OCI-LY7 (cell line): ENCODE measurements around the gene VRK3. TPM values are rescaled to one million over a fixed set of nuclear protein-coding genes. Genes with fewer than 3 reads are reported as not detected.

Source experiments
- BruUV-seq: library from RNA; stranded (reverse); fragments of 400-500 nt; replicated peaks from 2 replicates; lab custom pipeline; 2021; lab: Mats Ljungman, UMichigan
- CTCF ChIA-PET: fragments of 300-600 bp; sonication (Branson Sonifier 250); formaldehyde crosslinking; loops from one replicate; lab custom pipeline; 2022; ENCODE audit warnings: antibody characterized with exemption; ENCODE audit not compliant: unreplicated experiment; lab: Charles Lee
- POLR2A ChIA-PET: fragments of 300-600 bp; sonication (Branson Sonifier 250); formaldehyde crosslinking; loops from one replicate; lab custom pipeline; 2022; ENCODE audit warnings: antibody characterized with exemption; lab: Charles Lee
- DNase-seq: peaks from one replicate; pipeline ENCODE4 v3.0.0-alpha.2; 2015; ENCODE audit warnings: low spot score
- H2AFZ ChIP-seq: fragments of 200-600 bp; sonication (generic), shearing (Covaris generic); 2 replicates; pipeline ENCODE4 v1.6.1; 2014; ENCODE audit warnings: mild to moderate bottlenecking, antibody characterized with exemption, low read length, moderate library complexity
- H3K27ac ChIP-seq: fragments of 200-600 bp; sonication (generic); 2 replicates; pipeline ENCODE4 v1.5.1; 2014; ENCODE audit warnings: mixed run types, low read depth, mild to moderate bottlenecking, moderate library complexity, low read length, inconsistent platforms; ENCODE audit not compliant: poor library complexity, severe bottlenecking
- H3K36me3 ChIP-seq: fragments of 200-600 bp; sonication (generic); 2 replicates; pipeline ENCODE4 v1.6.1; 2014; ENCODE audit warnings: mild to moderate bottlenecking, antibody characterized with exemption, low read length, moderate library complexity, mixed read lengths; ENCODE audit not compliant: insufficient read depth
- H3K4me1 ChIP-seq: fragments of 200-600 bp; sonication (generic); 2 replicates; pipeline ENCODE4 v1.5.1; 2014; ENCODE audit warnings: mild to moderate bottlenecking, low read length; ENCODE audit not compliant: insufficient read depth, poor library complexity, severe bottlenecking
- H3K4me2 ChIP-seq: fragments of 200-600 bp; sonication (generic); 2 replicates; pipeline ENCODE4 v1.6.1; 2014; ENCODE audit warnings: mild to moderate bottlenecking, low read length
- H3K4me3 ChIP-seq: fragments of 200-600 bp; sonication (generic); 2 replicates; pipeline ENCODE4 v1.5.1; 2014; ENCODE audit warnings: mild to moderate bottlenecking, low read depth, low read length; ENCODE audit not compliant: poor library complexity, severe bottlenecking
- H3K79me2 ChIP-seq: fragments of 200-600 bp; sonication (generic); 2 replicates; pipeline ENCODE4 v1.6.1; 2016; ENCODE audit warnings: low read depth, mild to moderate bottlenecking, low read length, moderate library complexity, mixed read lengths; ENCODE audit not compliant: insufficient read depth
- H3K9me2 ChIP-seq: fragments of 200-600 bp; sonication (generic); 2 replicates; pipeline ENCODE4 v1.6.1; 2016; ENCODE audit warnings: mild to moderate bottlenecking, low read length, mixed read lengths; ENCODE audit not compliant: insufficient read depth
- H3K9me3 ChIP-seq: fragments of 200-600 bp; sonication (generic); 2 replicates; pipeline ENCODE4 v1.6.1; 2014; ENCODE audit warnings: mild to moderate bottlenecking, mixed run types, low read length, mixed read lengths
- H4K20me1 ChIP-seq: fragments of 200-600 bp; sonication (generic); 2 replicates; pipeline ENCODE4 v1.6.1; 2014; ENCODE audit warnings: mild to moderate bottlenecking, antibody characterized with exemption, low read length, moderate library complexity, mixed read lengths; ENCODE audit not compliant: insufficient read depth
- EZH2phosphoT487 ChIP-seq: fragments of 200-600 bp; sonication (generic); IDR thresholded peaks from 2 replicates; pipeline ENCODE4 v1.6.1; 2018; ENCODE audit warnings: low read depth, borderline replicate concordance, mild to moderate bottlenecking, mixed run types, antibody characterized with exemption, low read length, moderate library complexity, mixed read lengths
- intact Hi-C: fragments of 100-400 bp; cut with micrococcal nuclease; formaldehyde crosslinking; loops from one replicate; pipeline ENCODE4 v1.10.0; 2022; ENCODE audit not compliant: unreplicated experiment
- total RNA-seq, 2 experiments: library from RNA; depleted of rRNA in 1 of 2; stranded (reverse); fragments of >200 nt in 1 of 2; shearing (Covaris generic) in 1 of 2; gene quantifications; 2 replicates each; pipeline ENCODE4 v1.2.3, GENCODE V29; 2014 to 2022
- TF ChIP-seq, protein P1 (sequence below): fragments of 200-600 bp; sonication (generic); conservative IDR thresholded peaks from 2 replicates; pipeline ENCODE4 v1.5.1; 2014; ENCODE audit warnings: mild to moderate bottlenecking, antibody characterized with exemption, low read length, moderate library complexity, mixed read lengths

Gene VRK3
- total RNA-seq, 2 experiments from 2014 or later, result 39.9 to 47.3 TPM

DNA sequence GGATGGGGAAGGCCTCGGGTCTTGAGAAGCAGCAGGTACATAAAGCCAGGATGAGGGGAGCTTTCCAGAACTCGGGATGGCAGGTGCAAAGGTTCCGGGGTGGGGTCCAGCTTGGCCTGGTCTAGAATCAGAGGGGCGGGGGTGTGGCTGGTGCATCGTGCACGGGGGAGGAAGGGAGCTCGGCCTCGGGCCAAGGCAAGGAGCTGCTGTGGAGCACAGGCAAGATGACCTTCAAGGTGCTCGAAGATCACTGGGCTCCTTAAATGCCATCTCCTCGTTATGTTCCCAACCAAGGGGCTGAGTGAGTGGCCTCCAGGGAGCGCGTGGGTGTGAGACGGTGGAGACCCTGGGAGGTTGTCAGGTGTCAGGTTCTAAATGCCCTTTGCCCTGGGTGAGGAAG lies 48.1 kb downstream of the VRK3 start:
- Histone ChIP-seq H3K9me3 (no peaks in the 10 kb centered on the region), H3K4me2 (no peak overlapping the region)
- no peak for DNase-seq

DNA sequence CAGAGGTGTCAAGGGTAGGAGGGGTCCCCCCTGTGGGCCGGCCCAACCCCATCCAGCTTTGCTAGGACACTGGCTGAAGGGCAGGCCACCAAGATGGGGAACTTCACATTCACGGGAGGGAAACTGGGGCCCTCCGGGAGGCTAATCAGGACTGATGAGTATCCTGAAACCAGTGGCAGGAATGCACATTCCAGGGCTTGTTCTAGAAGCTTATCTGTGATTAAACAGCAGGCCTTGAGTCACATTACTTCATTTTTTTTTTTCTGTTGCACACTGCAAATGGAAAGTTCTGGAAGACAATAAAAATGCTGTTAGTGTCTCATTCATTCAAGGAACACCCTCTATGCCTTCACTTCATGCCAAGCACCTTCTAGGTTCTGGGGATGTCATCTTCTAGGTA lies 48.7 kb downstream of the VRK3 start:
- TF ChIP-seq, protein P1, sequence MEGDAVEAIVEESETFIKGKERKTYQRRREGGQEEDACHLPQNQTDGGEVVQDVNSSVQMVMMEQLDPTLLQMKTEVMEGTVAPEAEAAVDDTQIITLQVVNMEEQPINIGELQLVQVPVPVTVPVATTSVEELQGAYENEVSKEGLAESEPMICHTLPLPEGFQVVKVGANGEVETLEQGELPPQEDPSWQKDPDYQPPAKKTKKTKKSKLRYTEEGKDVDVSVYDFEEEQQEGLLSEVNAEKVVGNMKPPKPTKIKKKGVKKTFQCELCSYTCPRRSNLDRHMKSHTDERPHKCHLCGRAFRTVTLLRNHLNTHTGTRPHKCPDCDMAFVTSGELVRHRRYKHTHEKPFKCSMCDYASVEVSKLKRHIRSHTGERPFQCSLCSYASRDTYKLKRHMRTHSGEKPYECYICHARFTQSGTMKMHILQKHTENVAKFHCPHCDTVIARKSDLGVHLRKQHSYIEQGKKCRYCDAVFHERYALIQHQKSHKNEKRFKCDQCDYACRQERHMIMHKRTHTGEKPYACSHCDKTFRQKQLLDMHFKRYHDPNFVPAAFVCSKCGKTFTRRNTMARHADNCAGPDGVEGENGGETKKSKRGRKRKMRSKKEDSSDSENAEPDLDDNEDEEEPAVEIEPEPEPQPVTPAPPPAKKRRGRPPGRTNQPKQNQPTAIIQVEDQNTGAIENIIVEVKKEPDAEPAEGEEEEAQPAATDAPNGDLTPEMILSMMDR, result no peak
- TF ChIP-seq EZH2phosphoT487, result no peak
- ChIA-PET POLR2A (no interaction called here), CTCF (no interaction called here)
- H3K9me3 ChIP-seq, result no peaks in the 10 kb centered on the region
- H3K4me3 ChIP-seq, result no peak overlapping the region
- no peak overlapping the region for H3K4me2 ChIP-seq
- no peaks in the 10 kb centered on the region for H3K36me3 ChIP-seq
- intact Hi-C loops, result no loop called here
- H3K27ac ChIP-seq, result no peak overlapping the region
- H3K4me1 ChIP-seq, result no peaks in the 10 kb centered on the region
- H4K20me1 ChIP-seq, result no peaks in the 10 kb centered on the region
- no peaks in the 10 kb centered on the region for H3K9me2 ChIP-seq
- DNase-seq, result no peak
- H3K79me2 ChIP-seq, result no peaks in the 10 kb centered on the region
- no peak overlapping the region for H2AFZ ChIP-seq
- no TSS peak for BruUV-seq

More for the DNA sequence above, 48.1 kb downstream of the VRK3 start:
- no peak overlapping the region for H3K27ac ChIP-seq
- TF ChIP-seq EZH2phosphoT487, result no peak
- TF ChIP-seq, protein P1, result no peak
- H3K4me1 ChIP-seq, result no peaks in the 10 kb centered on the region
- H4K20me1 ChIP-seq, result no peaks in the 10 kb centered on the region
- ChIA-PET CTCF (no interaction called here), POLR2A (no interaction called here)
- intact Hi-C loops, result no loop called here
- no peaks in the 10 kb centered on the region for H3K36me3 ChIP-seq
- no peak overlapping the region for H3K4me3 ChIP-seq
- no TSS peak for BruUV-seq
- H2AFZ ChIP-seq, result no peak overlapping the region
- H3K79me2 ChIP-seq, result no peaks in the 10 kb centered on the region
- H3K9me2 ChIP-seq, result no peaks in the 10 kb centered on the region

DNA sequence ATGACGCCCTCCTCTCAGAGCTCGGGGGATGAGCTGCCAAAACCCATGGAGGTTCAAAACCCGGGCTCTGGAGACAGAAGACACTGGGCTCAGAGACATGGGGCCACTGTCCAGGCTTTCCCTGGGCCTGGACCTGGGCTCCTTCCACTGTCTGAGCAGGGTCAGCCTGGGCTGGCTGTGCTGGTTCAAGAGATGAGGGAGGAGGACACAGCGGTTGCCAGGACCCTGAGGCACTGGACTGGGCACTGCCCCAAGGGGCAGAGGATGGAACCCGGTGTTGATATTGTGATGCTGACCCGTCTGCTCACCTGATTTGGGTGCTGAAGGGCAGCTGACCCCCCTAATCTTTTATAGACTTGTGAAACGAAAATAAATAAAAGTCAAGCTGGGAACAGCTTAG lies 50.1 kb downstream of the VRK3 start:
- DNase-seq, result no peak

More for the DNA sequence above, 50.1 kb downstream of the VRK3 start:
- intact Hi-C loops, result no loop called here
- Histone ChIP-seq H3K9me2 (no peaks in the 10 kb centered on the region), H3K27ac (no peak overlapping the region), H4K20me1 (no peaks in the 10 kb centered on the region), H3K36me3 (no peaks in the 10 kb centered on the region), H3K9me3 (no peaks in the 10 kb centered on the region), H3K4me1 (no peaks in the 10 kb centered on the region), H3K79me2 (no peaks in the 10 kb centered on the region), H3K4me3 (no peak overlapping the region), H2AFZ (no peak overlapping the region), H3K4me2 (no peak overlapping the region)
- POLR2A ChIA-PET, result no interaction called here
- BruUV-seq, result no TSS peak
- CTCF ChIA-PET, result no interaction called here
- TF ChIP-seq EZH2phosphoT487, result no peak
- TF ChIP-seq, protein P1, result no peak
